Loucy (cell line): ENCODE measurements around the gene SYT1.

ENCODE experiments used
- H2AFZ ChIP-seq: fragments of 200-600 bp; sonication (generic); 2 replicates; pipeline ENCODE4 v1.6.0; 2016; ENCODE audit warnings: antibody characterized with exemption, mild to moderate bottlenecking, low read length, moderate library complexity
- H3F3A ChIP-seq: fragments of 200-600 bp; 2 replicates; pipeline ENCODE4 v1.6.0; 2016; ENCODE audit warnings: antibody characterized with exemption, low read depth, mild to moderate bottlenecking
- H3K27me3 ChIP-seq: fragments of 200-600 bp; sonication (generic); 2 replicates; pipeline ENCODE4 v1.6.1; 2014; ENCODE audit warnings: low read length, mild to moderate bottlenecking; ENCODE audit not compliant: insufficient read depth, poor library complexity, severe bottlenecking
- H3K36me3 ChIP-seq: fragments of 200-600 bp; sonication (generic); 2 replicates; pipeline ENCODE4 v1.6.1; 2016; ENCODE audit warnings: low read length; ENCODE audit not compliant: insufficient read depth
- H3K4me1 ChIP-seq: fragments of 200-600 bp; sonication (generic); 2 replicates; pipeline ENCODE4 v1.5.1; 2014; ENCODE audit warnings: low read length, mild to moderate bottlenecking; ENCODE audit not compliant: insufficient read depth, poor library complexity, severe bottlenecking
- H3K4me2 ChIP-seq: fragments of 200-600 bp; sonication (generic); 2 replicates; pipeline ENCODE4 v1.6.0; 2014; ENCODE audit warnings: antibody characterized with exemption, low read length, low read depth, mild to moderate bottlenecking; ENCODE audit not compliant: poor library complexity, severe bottlenecking
- H3K4me3 ChIP-seq: fragments of 200-600 bp; sonication (generic); 2 replicates; pipeline ENCODE4 v1.5.1; 2014; ENCODE audit warnings: low read length, mild to moderate bottlenecking, mixed read lengths; ENCODE audit not compliant: poor library complexity, severe bottlenecking
- H3K79me2 ChIP-seq: fragments of 200-600 bp; sonication (generic); 2 replicates; pipeline ENCODE4 v1.6.1; 2014; ENCODE audit warnings: low read length; ENCODE audit not compliant: insufficient read depth
- H3K9ac ChIP-seq: fragments of 200-600 bp; sonication (generic); 2 replicates; pipeline ENCODE4 v1.6.0; 2014; ENCODE audit warnings: mild to moderate bottlenecking, low read depth, low read length, moderate library complexity; ENCODE audit not compliant: poor library complexity, severe bottlenecking
- H3K9me2 ChIP-seq: fragments of 200-600 bp; sonication (generic); replicated peaks from 2 replicates; pipeline ENCODE4 v1.6.1; 2016; ENCODE audit warnings: low read depth, low read length, mixed read lengths
- H3K9me3 ChIP-seq: fragments of 200-600 bp; sonication (generic); 2 replicates; pipeline ENCODE4 v1.6.1; 2014; ENCODE audit warnings: mild to moderate bottlenecking, antibody characterized with exemption, low read length, low read depth; ENCODE audit not compliant: insufficient read depth
- H4K20me1 ChIP-seq: fragments of 200-600 bp; sonication (generic); 2 replicates; pipeline ENCODE4 v1.6.0; 2014; ENCODE audit warnings: antibody characterized with exemption, low read length, mild to moderate bottlenecking; ENCODE audit not compliant: insufficient read depth, poor library complexity, severe bottlenecking
- CTCF ChIP-seq: fragments of 200-600 bp; sonication (generic); conservative IDR thresholded peaks from 2 replicates; pipeline ENCODE4 v1.5.1; 2014; ENCODE audit warnings: mild to moderate bottlenecking, antibody characterized with exemption, low read length
- EZH2phosphoT487 ChIP-seq: fragments of 200-600 bp; IDR thresholded peaks from 2 replicates; pipeline ENCODE4 v1.6.1; 2018; ENCODE audit warnings: antibody characterized with exemption, mild to moderate bottlenecking, moderate library complexity, borderline replicate concordance

Gene SYT1

GRCh38 chr12:79422060-79422812, 557.7 kb downstream of the SYT1 start:
- Histone ChIP-seq H3F3A (no peaks in the 10 kb centered on the region), H3K4me2 (no peak overlapping the region), H3K9ac (no peak overlapping the region), H3K4me1 (no peaks in the 10 kb centered on the region), H3K27me3 (no peaks in the 10 kb centered on the region), H3K4me3 (no peak overlapping the region), H3K9me2 (no peaks in the 10 kb centered on the region), H3K79me2 (no peaks in the 10 kb centered on the region), H4K20me1 (no peaks in the 10 kb centered on the region), H3K36me3 (no peaks in the 10 kb centered on the region), H2AFZ (no peak overlapping the region), H3K9me3 (no peaks in the 10 kb centered on the region)
- TF ChIP-seq EZH2phosphoT487 (no peak), CTCF (no peak)

GRCh38 chr12:79423560-79423959, 559.0 kb downstream of the SYT1 start:
- TF ChIP-seq EZH2phosphoT487 (no peak), CTCF (no peak)
- H3K4me3 ChIP-seq = no peak overlapping the region
- H2AFZ ChIP-seq = no peak overlapping the region
- no peaks in the 10 kb centered on the region for H3K9me3 ChIP-seq
- no peak overlapping the region for H3K9ac ChIP-seq
- no peaks in the 10 kb centered on the region for H3K27me3 ChIP-seq
- no peak overlapping the region for H3K4me2 ChIP-seq
- H3K9me2 ChIP-seq = no peaks in the 10 kb centered on the region
- H4K20me1 ChIP-seq = no peaks in the 10 kb centered on the region
- H3K4me1 ChIP-seq = no peaks in the 10 kb centered on the region
- H3K36me3 ChIP-seq = no peaks in the 10 kb centered on the region
- no peaks in the 10 kb centered on the region for H3F3A ChIP-seq
- H3K79me2 ChIP-seq = no peaks in the 10 kb centered on the region

- no peaks in the 10 kb centered on the region for H3F3A ChIP-seq
- no peaks in the 10 kb centered on the region for H3K79me2 ChIP-seq
- no peaks in the 10 kb centered on the region for H3K4me1 ChIP-seq
- H3K9me2 ChIP-seq = no peaks in the 10 kb centered on the region
- H3K4me3 ChIP-seq = no peak overlapping the region
- no peak overlapping the region for H3K9ac ChIP-seq
- H3K36me3 ChIP-seq = no peaks in the 10 kb centered on the region
- TF ChIP-seq EZH2phosphoT487 = no peak
- no peak for TF ChIP-seq CTCF
- no peak overlapping the region for H2AFZ ChIP-seq
- no peaks in the 10 kb centered on the region for H4K20me1 ChIP-seq
- no peak overlapping the region for H3K4me2 ChIP-seq
- no peaks in the 10 kb centered on the region for H3K9me3 ChIP-seq
- H3K27me3 ChIP-seq = no peaks in the 10 kb centered on the region
These were observed 559.6 kb downstream of the SYT1 start for GRCh38 chr12:79424109-79424721.
